MCF 10A (cell line): ENCODE results near the gene ARMC9. TPM values are rescaled to one million over a fixed set of nuclear protein-coding genes. Genes with fewer than 3 reads are reported as not detected.
"Not testable (repeated sequence)": the region's sequence is repeated elsewhere in the genome, so short reads cannot be mapped to it uniquely, and the experiment has no call there.

Experiments used
- BruUV-seq: library from RNA; stranded (reverse); fragments of 400-500 nt; replicated peaks from 2 replicates; lab custom pipeline; 2021; lab: Mats Ljungman, UMichigan
- CTCF ChIA-PET: fragments of 300-600 bp; sonication (Branson Sonifier 250); formaldehyde crosslinking; extraction: SDS; loops from one replicate; lab custom pipeline; 2021; ENCODE audit warnings: antibody characterized with exemption, inconsistent platforms; lab: Yijun Ruan, JAX
- POLR2A ChIA-PET: fragments of 300-600, 350-650 bp; sonication (Branson Sonifier 250); formaldehyde crosslinking; extraction: SDS; loops from one replicate; lab custom pipeline; 2020; ENCODE audit warnings: antibody characterized with exemption, inconsistent platforms; lab: Yijun Ruan, JAX
- DNase-seq: peaks from one replicate; pipeline ENCODE4 v3.0.0-alpha.2; 2018; ENCODE audit not compliant: unreplicated experiment
- H3K27ac Mint-ChIP-seq: one replicate; pipeline ENCODE4 v1.8.0; 2022; ENCODE audit warnings: mild to moderate bottlenecking, low read depth, mixed read lengths; ENCODE audit not compliant: unreplicated experiment
- H3K27me3 Mint-ChIP-seq: one replicate; pipeline ENCODE4 v1.8.0; 2022; ENCODE audit warnings: mixed read lengths; ENCODE audit not compliant: insufficient read depth, unreplicated experiment
- H3K36me3 Mint-ChIP-seq: one replicate; pipeline ENCODE4 v1.8.0; 2022; ENCODE audit warnings: mild to moderate bottlenecking, moderate library complexity, mixed read lengths; ENCODE audit not compliant: insufficient read depth, unreplicated experiment
- H3K4me1 Mint-ChIP-seq: one replicate; pipeline ENCODE4 v1.8.0; 2022; ENCODE audit warnings: mixed read lengths; ENCODE audit not compliant: insufficient read depth, unreplicated experiment
- H3K4me3 Mint-ChIP-seq: one replicate; pipeline ENCODE4 v1.8.0; 2022; ENCODE audit warnings: mild to moderate bottlenecking, moderate library complexity, mixed read lengths; ENCODE audit not compliant: unreplicated experiment
- H3K9me3 Mint-ChIP-seq: one replicate; pipeline ENCODE4 v1.8.0; 2022; ENCODE audit warnings: mixed read lengths; ENCODE audit not compliant: unreplicated experiment
- intact Hi-C: fragments of 100-400 bp; cut with micrococcal nuclease; formaldehyde crosslinking; loops from 2 replicates; pipeline ENCODE4 v1.14.1; 2022
- total RNA-seq: library from RNA; stranded (reverse); gene quantifications from 2 replicates; pipeline ENCODE4 v1.2.3, GENCODE V29; 2022
- TF ChIP-seq, protein P1 (sequence below): fragments of 200-600 bp; IDR thresholded peaks from one replicate; pipeline ENCODE4 v1.8.0; 2022; ENCODE audit warnings: antibody characterized with exemption, mild to moderate bottlenecking; ENCODE audit not compliant: unreplicated experiment

The ARMC9 gene
- total RNA-seq, 1 experiment from 2014 or later = 16.5 TPM

DNA sequence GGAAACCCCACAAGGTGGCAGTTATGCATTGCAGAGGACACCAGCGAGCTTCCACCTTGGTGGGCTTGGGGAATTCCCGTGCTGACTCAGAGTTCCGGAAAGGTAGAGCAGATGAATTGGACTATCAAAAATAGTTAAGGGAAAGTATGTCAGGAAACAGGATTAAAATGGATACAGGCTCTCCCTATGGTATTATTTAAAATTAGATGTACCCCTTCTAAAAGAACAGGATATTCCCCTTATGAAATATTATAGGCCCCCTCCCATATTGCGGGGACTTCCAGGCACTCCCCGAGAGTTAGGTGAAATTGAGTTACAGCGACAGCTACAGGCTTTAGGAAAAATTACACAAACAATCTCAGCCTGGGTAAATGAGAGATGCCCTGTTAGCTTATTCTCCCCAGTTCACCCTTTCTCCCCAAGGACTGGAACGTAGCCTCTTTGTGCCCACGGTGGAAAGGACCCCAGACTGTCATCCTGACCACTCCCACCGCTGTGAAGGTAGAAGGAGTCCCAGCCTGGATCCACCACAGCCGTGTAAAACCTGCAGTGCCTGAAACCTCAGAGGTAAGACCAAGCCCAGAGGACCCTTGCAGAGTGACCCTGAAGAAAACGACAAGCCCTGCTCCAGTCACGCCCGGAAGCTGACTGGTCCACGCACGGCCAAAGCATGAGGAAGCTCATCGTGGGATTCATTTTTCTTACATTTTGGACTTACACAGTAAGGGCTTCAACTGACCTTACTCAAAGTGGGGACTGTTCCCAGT is 207.4 kb downstream of the ARMC9 start:
- POLR2A ChIA-PET, H3K4me1 Mint-ChIP-seq, H3K4me3 Mint-ChIP-seq, DNase-seq, H3K36me3 Mint-ChIP-seq, BruUV-seq, H3K9me3 Mint-ChIP-seq, H3K27ac Mint-ChIP-seq, H3K27me3 Mint-ChIP-seq: not testable (repeated sequence)
- CTCF ChIA-PET = interaction anchor here (0.6 to 9.9 kb wide), 27 partner anchors 11 to 1609 kb away, joined by 3 to 156 read pairs (median 4); no protein-coding TSS in a partner anchor
- TF ChIP-seq, protein P1, sequence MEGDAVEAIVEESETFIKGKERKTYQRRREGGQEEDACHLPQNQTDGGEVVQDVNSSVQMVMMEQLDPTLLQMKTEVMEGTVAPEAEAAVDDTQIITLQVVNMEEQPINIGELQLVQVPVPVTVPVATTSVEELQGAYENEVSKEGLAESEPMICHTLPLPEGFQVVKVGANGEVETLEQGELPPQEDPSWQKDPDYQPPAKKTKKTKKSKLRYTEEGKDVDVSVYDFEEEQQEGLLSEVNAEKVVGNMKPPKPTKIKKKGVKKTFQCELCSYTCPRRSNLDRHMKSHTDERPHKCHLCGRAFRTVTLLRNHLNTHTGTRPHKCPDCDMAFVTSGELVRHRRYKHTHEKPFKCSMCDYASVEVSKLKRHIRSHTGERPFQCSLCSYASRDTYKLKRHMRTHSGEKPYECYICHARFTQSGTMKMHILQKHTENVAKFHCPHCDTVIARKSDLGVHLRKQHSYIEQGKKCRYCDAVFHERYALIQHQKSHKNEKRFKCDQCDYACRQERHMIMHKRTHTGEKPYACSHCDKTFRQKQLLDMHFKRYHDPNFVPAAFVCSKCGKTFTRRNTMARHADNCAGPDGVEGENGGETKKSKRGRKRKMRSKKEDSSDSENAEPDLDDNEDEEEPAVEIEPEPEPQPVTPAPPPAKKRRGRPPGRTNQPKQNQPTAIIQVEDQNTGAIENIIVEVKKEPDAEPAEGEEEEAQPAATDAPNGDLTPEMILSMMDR = peak; percentile 60
- intact Hi-C loops = loop anchor here (1.0 kb wide), 1 partner anchor 178 kb away; no protein-coding TSS in a partner anchor

DNA sequence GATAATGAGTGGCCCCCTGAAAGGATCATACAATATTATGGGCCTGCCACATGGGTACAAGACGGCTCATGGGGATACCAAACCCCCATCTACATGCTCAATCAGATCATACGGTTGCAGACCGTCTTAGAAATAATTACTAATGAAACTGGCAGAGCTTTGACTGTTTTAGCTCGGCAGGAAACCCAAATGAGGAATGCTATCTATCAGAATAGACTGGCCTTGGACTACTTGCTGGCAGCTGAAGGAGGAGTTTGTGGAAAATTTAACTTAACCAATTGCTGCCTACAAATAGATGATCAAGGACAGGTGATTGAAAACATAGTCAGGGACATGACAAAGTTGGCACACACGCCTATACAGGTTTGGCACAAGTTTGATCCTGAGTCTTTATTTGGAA is 209.3 kb downstream of the ARMC9 start:
- CTCF ChIA-PET = interaction anchor here (0.6 to 9.9 kb wide), 11 partner anchors 15 to 558 kb away, joined by 3 to 156 read pairs (median 4); no protein-coding TSS in a partner anchor

DNA sequence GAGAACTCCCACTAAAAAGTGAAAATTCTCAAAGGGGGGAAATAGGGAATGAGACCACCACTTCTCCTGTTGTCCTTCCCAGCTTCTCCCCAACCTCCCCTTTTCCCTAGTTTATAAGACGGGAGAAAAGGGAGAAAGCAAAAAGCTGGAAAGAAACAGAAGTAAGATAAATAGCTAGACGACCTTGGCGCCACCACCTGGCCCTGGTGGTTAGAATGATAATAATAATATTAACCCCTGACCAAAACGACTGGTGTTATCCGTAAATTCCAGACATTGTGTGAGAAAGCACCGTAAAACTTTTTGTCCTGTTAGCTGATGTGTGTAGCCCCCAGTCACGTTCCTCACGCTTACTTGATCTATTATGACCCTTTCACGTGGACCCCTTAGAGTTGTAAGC is 209.9 kb downstream of the ARMC9 start:
- DNase-seq, H3K9me3 Mint-ChIP-seq, H3K36me3 Mint-ChIP-seq, H3K27me3 Mint-ChIP-seq, BruUV-seq, intact Hi-C loops, H3K4me3 Mint-ChIP-seq, H3K4me1 Mint-ChIP-seq, H3K27ac Mint-ChIP-seq: not testable (repeated sequence)
- ChIA-PET CTCF (interaction anchor here (1.1 to 9.9 kb wide), 8 partner anchors 9 to 305 kb away, joined by 3 to 156 read pairs (median 8); no protein-coding TSS in a partner anchor), POLR2A (interaction anchor here (0.8 kb wide), 1 partner anchor 181 kb away, joined by 3 read pairs; no protein-coding TSS in a partner anchor)

More for the DNA sequence above, 209.3 kb downstream of the ARMC9 start:
- H3K36me3 Mint-ChIP-seq, DNase-seq, H3K27ac Mint-ChIP-seq, H3K4me1 Mint-ChIP-seq, intact Hi-C loops, H3K4me3 Mint-ChIP-seq, H3K9me3 Mint-ChIP-seq, H3K27me3 Mint-ChIP-seq, BruUV-seq: not testable (repeated sequence)
- POLR2A ChIA-PET = interaction anchor here (0.8 kb wide), 1 partner anchor 181 kb away, joined by 3 read pairs; no protein-coding TSS in a partner anchor

DNA sequence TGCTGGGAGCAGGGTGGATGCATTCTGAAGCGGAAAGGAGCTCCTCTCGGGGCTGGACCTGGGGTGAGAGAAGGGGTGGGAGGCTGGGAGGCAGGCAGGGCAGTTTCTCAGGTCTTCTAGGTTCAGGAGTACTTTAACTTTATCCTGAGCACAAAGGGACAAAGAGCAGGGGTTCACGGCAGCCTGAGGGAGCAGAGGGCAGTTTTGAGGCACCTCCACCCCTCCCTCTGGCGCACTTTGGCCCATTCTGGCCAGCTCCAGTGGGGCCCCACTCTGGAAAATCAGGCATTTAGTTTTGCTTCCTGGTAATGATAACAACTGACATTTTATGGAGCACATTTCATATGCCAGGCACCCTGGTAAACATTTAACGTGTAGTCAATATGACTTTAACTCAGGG is 211.3 kb downstream of the ARMC9 start:
- intact Hi-C loops = no loop called here

More for the DNA sequence above, 211.3 kb downstream of the ARMC9 start:
- Mint-ChIP-seq H3K27me3 (no peaks in the 10 kb centered on the region), H3K4me1 (peaks cover 8% of the 10 kb centered on the region), H3K9me3 (no peaks in the 10 kb centered on the region), H3K36me3 (no peaks in the 10 kb centered on the region), H3K27ac (no peak overlapping the region), H3K4me3 (no peak overlapping the region)
- DNase-seq = no peak
- POLR2A ChIA-PET = no interaction called here
- CTCF ChIA-PET = interaction anchor here (0.7 to 9.9 kb wide), 3 partner anchors 10 to 195 kb away, joined by 3 to 156 read pairs (median 16); no protein-coding TSS in a partner anchor
- no TSS peak for BruUV-seq
- TF ChIP-seq, protein P1 = no peak
